ENCODE results near the gene SCLT1. TPM values are rescaled to one million over a fixed set of nuclear protein-coding genes. Genes with fewer than 3 reads are reported as not detected.

Gene SCLT1
- total and polyA plus RNA-seq, 2 donors (not counting 1 experiment from before 2014, with no cell fraction given), result 3.5 to 27.2 TPM

GRCh38 chr4:128924951-128925350 is 168.4 kb downstream of the SCLT1 start:
- H3K4me3 Mint-ChIP-seq, result no peak overlapping the region
- no peak for TF ChIP-seq EZH2 (IDR thresholded peaks at IDR 0.05; ENCODE audit: borderline replicate concordance, insufficient read depth, low read depth, low read length, poor library complexity, severe bottlenecking)
- TF ChIP-seq, protein P1, sequence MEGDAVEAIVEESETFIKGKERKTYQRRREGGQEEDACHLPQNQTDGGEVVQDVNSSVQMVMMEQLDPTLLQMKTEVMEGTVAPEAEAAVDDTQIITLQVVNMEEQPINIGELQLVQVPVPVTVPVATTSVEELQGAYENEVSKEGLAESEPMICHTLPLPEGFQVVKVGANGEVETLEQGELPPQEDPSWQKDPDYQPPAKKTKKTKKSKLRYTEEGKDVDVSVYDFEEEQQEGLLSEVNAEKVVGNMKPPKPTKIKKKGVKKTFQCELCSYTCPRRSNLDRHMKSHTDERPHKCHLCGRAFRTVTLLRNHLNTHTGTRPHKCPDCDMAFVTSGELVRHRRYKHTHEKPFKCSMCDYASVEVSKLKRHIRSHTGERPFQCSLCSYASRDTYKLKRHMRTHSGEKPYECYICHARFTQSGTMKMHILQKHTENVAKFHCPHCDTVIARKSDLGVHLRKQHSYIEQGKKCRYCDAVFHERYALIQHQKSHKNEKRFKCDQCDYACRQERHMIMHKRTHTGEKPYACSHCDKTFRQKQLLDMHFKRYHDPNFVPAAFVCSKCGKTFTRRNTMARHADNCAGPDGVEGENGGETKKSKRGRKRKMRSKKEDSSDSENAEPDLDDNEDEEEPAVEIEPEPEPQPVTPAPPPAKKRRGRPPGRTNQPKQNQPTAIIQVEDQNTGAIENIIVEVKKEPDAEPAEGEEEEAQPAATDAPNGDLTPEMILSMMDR (IDR thresholded peaks at IDR 0.05), result no peak
- no peaks in the 10 kb centered on the region for H3K4me1 Mint-ChIP-seq
- H3K27me3 ChIP-seq (replicated peaks in 1 of 4; ENCODE audit: control extremely low read depth in 1 of 4, control insufficient read depth in 3 of 4, insufficient read depth in 4 of 4, low read length in 3 of 4), result no peaks in the 10 kb centered on the region
- DNase-seq (no peak), ATAC-seq (ENCODE audit: low read depth) (no peak)
- H3K79me2 ChIP-seq (ENCODE audit: control insufficient read depth, insufficient read depth, low read length), result no peaks in the 10 kb centered on the region
- H3K4me2 ChIP-seq (replicated peaks; ENCODE audit: low read depth, low read length, poor library complexity, severe bottlenecking), result no peak overlapping the region
- no peaks in the 10 kb centered on the region for H3K4me1 ChIP-seq (ENCODE audit: control insufficient read depth in 2 of 2, insufficient read depth in 2 of 2, low read length in 2 of 2)
- ChIA-PET POLR2A (no interaction called here), CTCF (no interaction called here)
- H3K4me3 ChIP-seq (ENCODE audit: control extremely low read depth in 1 of 5, extremely low read depth in 1 of 5, insufficient read depth in 1 of 5, low read depth in 2 of 5, low read length in 4 of 5), result no peak overlapping the region
- no peaks in the 10 kb centered on the region for H3K9me3 Mint-ChIP-seq (ENCODE audit: insufficient read depth)
- no peak overlapping the region for H3K27ac Mint-ChIP-seq
- H4K20me1 ChIP-seq (ENCODE audit: control insufficient read depth, insufficient read depth, low read length, poor library complexity, severe bottlenecking), result no peaks in the 10 kb centered on the region
- H2AFZ ChIP-seq (ENCODE audit: insufficient read depth, low read depth, low read length, poor library complexity, severe bottlenecking), result no peak overlapping the region
- peaks cover 0 to 6% of the 10 kb centered on the region in 2 experiments for H3K36me3 ChIP-seq (replicated peaks in 1 of 2; ENCODE audit: control extremely low read depth in 1 of 2, control insufficient read depth in 1 of 2, extremely low read depth in 1 of 2, insufficient read depth in 2 of 2, low read length in 1 of 2)
- intact Hi-C loops (cut with micrococcal nuclease), result no loop called here
- no peak overlapping the region for H3K9ac ChIP-seq (ENCODE audit: low read length)
- no peaks in the 10 kb centered on the region for H3K27me3 Mint-ChIP-seq
- 95% methylated on average over 4 of the region's 5 CpGs for WGBS (ENCODE audit: insufficient coverage)
- H3K9me3 ChIP-seq (ENCODE audit: control extremely low read depth in 1 of 3, control insufficient read depth in 2 of 3, insufficient read depth in 1 of 3, low read length in 2 of 3), result no peaks in the 10 kb centered on the region
- H3K27ac ChIP-seq (ENCODE audit: low read length in 2 of 2), result no peak overlapping the region

DNA sequence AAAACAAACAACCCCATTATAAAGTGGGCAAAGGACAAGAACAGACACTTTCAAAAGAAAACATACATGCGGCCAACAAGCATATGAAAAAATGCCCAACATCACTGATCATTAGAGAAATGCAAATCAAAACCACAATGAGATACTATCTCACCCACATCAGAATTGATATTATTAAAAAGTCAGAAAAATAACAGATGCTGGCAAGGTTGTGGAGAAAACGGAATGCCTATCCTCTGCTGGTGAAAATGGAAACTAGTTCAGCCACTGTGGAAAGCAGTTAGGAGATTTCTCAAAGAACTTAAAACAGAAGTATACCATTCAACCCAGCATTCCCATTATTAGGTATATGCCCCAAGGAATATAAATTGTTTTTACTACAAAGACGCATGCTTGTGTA is 171.4 kb downstream of the SCLT1 start:
- Mint-ChIP-seq H3K27ac (no peak overlapping the region), H3K4me3 (no peak overlapping the region), H3K27me3 (no peaks in the 10 kb centered on the region), H3K4me1 (peaks cover 20% of the 10 kb centered on the region), H3K9me3 (ENCODE audit: insufficient read depth) (no peaks in the 10 kb centered on the region)
- no peaks in the 10 kb centered on the region for H3K9me3 ChIP-seq (ENCODE audit: control extremely low read depth in 1 of 3, control insufficient read depth in 2 of 3, insufficient read depth in 1 of 3, low read length in 2 of 3)
- H4K20me1 ChIP-seq (ENCODE audit: control insufficient read depth, insufficient read depth, low read length, poor library complexity, severe bottlenecking), result no peaks in the 10 kb centered on the region
- no peaks in the 10 kb centered on the region for H3K79me2 ChIP-seq (ENCODE audit: control insufficient read depth, insufficient read depth, low read length)
- H3K4me1 ChIP-seq (ENCODE audit: control insufficient read depth in 2 of 2, insufficient read depth in 2 of 2, low read length in 2 of 2), result peaks cover 13 to 16% of the 10 kb centered on the region in 2 donors
- WGBS (ENCODE audit: insufficient coverage), result no CpG with 5 or more reads among the region's 3 CpGs
- intact Hi-C loops (cut with micrococcal nuclease), result no loop called here
- TF ChIP-seq, protein P1 (IDR thresholded peaks at IDR 0.05), result no peak
- no peak for TF ChIP-seq EZH2 (IDR thresholded peaks at IDR 0.05; ENCODE audit: borderline replicate concordance, insufficient read depth, low read depth, low read length, poor library complexity, severe bottlenecking)
- H3K27ac ChIP-seq (ENCODE audit: low read length in 2 of 2), result no peak overlapping the region
- no peak overlapping the region for H2AFZ ChIP-seq (ENCODE audit: insufficient read depth, low read depth, low read length, poor library complexity, severe bottlenecking)
- POLR2A ChIA-PET, result no interaction called here
- no peak for DNase-seq
- no peak overlapping the region for H3K9ac ChIP-seq (ENCODE audit: low read length)
- H3K4me2 ChIP-seq (replicated peaks; ENCODE audit: low read depth, low read length, poor library complexity, severe bottlenecking), result no peak overlapping the region
- ATAC-seq (ENCODE audit: low read depth), result no peak
- peaks cover 0 to 6% of the 10 kb centered on the region in 2 experiments for H3K36me3 ChIP-seq (replicated peaks in 1 of 2; ENCODE audit: control extremely low read depth in 1 of 2, control insufficient read depth in 1 of 2, extremely low read depth in 1 of 2, insufficient read depth in 2 of 2, low read length in 1 of 2)
- CTCF ChIA-PET, result no interaction called here
- no peaks in the 10 kb centered on the region for H3K27me3 ChIP-seq (replicated peaks in 1 of 4; ENCODE audit: control extremely low read depth in 1 of 4, control insufficient read depth in 3 of 4, insufficient read depth in 4 of 4, low read length in 3 of 4)
- no peak overlapping the region for H3K4me3 ChIP-seq (ENCODE audit: control extremely low read depth in 1 of 5, extremely low read depth in 1 of 5, insufficient read depth in 1 of 5, low read depth in 2 of 5, low read length in 4 of 5)

Measured in B cell (primary cell).